ENCODE results near the gene TRAF2. TPM values are rescaled to one million over a fixed set of nuclear protein-coding genes. Genes with fewer than 3 reads are reported as not detected.

TRAF2 gene
- total and polyA plus RNA-seq, 2 of the 8 experiments (the other 6 are each of a cell fraction or from before 2014, with no cell fraction given), result 26.9 to 50.2 TPM

DNA sequence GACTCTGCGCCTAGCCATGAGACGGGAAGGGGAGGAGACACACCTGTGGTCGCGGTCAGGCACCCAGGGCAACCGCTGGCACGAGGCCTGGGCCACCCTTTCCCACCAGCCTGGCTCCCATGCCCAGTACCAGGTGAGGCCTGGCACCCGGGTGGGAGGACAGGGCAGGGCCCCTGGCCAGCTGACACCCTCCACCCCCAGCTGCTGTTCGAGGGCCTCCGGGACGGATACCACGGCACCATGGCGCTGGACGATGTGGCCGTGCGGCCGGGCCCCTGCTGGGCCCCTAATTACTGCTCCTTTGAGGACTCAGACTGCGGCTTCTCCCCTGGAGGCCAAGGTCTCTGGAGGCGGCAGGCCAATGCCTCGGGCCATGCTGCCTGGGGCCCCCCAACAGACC is 29.1 kb upstream of the TRAF2 start (continued):
- TF ChIP-seq, protein P1, sequence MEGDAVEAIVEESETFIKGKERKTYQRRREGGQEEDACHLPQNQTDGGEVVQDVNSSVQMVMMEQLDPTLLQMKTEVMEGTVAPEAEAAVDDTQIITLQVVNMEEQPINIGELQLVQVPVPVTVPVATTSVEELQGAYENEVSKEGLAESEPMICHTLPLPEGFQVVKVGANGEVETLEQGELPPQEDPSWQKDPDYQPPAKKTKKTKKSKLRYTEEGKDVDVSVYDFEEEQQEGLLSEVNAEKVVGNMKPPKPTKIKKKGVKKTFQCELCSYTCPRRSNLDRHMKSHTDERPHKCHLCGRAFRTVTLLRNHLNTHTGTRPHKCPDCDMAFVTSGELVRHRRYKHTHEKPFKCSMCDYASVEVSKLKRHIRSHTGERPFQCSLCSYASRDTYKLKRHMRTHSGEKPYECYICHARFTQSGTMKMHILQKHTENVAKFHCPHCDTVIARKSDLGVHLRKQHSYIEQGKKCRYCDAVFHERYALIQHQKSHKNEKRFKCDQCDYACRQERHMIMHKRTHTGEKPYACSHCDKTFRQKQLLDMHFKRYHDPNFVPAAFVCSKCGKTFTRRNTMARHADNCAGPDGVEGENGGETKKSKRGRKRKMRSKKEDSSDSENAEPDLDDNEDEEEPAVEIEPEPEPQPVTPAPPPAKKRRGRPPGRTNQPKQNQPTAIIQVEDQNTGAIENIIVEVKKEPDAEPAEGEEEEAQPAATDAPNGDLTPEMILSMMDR (IDR thresholded peaks at IDR 0.05; ENCODE audit: control extremely low read depth in 1 of 3, insufficient read depth in 1 of 3, low read depth in 1 of 3, low read length in 3 of 3), result no peak
- TF ChIP-seq, protein P2, sequence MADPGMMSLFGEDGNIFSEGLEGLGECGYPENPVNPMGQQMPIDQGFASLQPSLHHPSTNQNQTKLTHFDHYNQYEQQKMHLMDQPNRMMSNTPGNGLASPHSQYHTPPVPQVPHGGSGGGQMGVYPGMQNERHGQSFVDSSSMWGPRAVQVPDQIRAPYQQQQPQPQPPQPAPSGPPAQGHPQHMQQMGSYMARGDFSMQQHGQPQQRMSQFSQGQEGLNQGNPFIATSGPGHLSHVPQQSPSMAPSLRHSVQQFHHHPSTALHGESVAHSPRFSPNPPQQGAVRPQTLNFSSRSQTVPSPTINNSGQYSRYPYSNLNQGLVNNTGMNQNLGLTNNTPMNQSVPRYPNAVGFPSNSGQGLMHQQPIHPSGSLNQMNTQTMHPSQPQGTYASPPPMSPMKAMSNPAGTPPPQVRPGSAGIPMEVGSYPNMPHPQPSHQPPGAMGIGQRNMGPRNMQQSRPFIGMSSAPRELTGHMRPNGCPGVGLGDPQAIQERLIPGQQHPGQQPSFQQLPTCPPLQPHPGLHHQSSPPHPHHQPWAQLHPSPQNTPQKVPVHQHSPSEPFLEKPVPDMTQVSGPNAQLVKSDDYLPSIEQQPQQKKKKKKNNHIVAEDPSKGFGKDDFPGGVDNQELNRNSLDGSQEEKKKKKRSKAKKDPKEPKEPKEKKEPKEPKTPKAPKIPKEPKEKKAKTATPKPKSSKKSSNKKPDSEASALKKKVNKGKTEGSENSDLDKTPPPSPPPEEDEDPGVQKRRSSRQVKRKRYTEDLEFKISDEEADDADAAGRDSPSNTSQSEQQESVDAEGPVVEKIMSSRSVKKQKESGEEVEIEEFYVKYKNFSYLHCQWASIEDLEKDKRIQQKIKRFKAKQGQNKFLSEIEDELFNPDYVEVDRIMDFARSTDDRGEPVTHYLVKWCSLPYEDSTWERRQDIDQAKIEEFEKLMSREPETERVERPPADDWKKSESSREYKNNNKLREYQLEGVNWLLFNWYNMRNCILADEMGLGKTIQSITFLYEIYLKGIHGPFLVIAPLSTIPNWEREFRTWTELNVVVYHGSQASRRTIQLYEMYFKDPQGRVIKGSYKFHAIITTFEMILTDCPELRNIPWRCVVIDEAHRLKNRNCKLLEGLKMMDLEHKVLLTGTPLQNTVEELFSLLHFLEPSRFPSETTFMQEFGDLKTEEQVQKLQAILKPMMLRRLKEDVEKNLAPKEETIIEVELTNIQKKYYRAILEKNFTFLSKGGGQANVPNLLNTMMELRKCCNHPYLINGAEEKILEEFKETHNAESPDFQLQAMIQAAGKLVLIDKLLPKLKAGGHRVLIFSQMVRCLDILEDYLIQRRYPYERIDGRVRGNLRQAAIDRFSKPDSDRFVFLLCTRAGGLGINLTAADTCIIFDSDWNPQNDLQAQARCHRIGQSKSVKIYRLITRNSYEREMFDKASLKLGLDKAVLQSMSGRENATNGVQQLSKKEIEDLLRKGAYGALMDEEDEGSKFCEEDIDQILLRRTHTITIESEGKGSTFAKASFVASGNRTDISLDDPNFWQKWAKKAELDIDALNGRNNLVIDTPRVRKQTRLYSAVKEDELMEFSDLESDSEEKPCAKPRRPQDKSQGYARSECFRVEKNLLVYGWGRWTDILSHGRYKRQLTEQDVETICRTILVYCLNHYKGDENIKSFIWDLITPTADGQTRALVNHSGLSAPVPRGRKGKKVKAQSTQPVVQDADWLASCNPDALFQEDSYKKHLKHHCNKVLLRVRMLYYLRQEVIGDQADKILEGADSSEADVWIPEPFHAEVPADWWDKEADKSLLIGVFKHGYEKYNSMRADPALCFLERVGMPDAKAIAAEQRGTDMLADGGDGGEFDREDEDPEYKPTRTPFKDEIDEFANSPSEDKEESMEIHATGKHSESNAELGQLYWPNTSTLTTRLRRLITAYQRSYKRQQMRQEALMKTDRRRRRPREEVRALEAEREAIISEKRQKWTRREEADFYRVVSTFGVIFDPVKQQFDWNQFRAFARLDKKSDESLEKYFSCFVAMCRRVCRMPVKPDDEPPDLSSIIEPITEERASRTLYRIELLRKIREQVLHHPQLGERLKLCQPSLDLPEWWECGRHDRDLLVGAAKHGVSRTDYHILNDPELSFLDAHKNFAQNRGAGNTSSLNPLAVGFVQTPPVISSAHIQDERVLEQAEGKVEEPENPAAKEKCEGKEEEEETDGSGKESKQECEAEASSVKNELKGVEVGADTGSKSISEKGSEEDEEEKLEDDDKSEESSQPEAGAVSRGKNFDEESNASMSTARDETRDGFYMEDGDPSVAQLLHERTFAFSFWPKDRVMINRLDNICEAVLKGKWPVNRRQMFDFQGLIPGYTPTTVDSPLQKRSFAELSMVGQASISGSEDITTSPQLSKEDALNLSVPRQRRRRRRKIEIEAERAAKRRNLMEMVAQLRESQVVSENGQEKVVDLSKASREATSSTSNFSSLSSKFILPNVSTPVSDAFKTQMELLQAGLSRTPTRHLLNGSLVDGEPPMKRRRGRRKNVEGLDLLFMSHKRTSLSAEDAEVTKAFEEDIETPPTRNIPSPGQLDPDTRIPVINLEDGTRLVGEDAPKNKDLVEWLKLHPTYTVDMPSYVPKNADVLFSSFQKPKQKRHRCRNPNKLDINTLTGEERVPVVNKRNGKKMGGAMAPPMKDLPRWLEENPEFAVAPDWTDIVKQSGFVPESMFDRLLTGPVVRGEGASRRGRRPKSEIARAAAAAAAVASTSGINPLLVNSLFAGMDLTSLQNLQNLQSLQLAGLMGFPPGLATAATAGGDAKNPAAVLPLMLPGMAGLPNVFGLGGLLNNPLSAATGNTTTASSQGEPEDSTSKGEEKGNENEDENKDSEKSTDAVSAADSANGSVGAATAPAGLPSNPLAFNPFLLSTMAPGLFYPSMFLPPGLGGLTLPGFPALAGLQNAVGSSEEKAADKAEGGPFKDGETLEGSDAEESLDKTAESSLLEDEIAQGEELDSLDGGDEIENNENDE (IDR thresholded peaks at IDR 0.05; ENCODE audit: insufficient replicate concordance, low read length), result no peak
- no peak for TF ChIP-seq CTBP2 (IDR thresholded peaks at IDR 0.05; ENCODE audit: borderline replicate concordance, insufficient read depth, insufficient read length, low read length)
- TF ChIP-seq POU5F1 (IDR thresholded peaks at IDR 0.05; ENCODE audit: low read depth, low read length), result no peak

All from H1 (cell line).